Epidermal melanocyte (primary cell): Measurements from ENCODE around the gene RBM44.
A peak's percentile ranks its signal among the peaks of the same experiment; 100 is the strongest.
"Not testable (repeated sequence)": the region's sequence is repeated elsewhere in the genome, so short reads cannot be mapped to it uniquely, and the experiment has no call there.

Experiments
- DNase-seq: peaks from one replicate; pipeline ENCODE4 v3.0.0; 2011; ENCODE audit warnings: low spot score; ENCODE audit not compliant: insufficient read length

Gene RBM44

GRCh38 chr2:237798236-237799059 lies at the start of gene RBM44:
TSS of gene RBM44 (plus strand) at chr2:237798779. CDS start at chr2:237813610, 14,831 bp downstream.
- no peak for DNase-seq

GRCh38 chr2:237749002-237749401 lies 49.6 kb upstream of the RBM44 start:
- DNase-seq, result no peak

GRCh38 chr2:237749961-237750360 lies 48.6 kb upstream of the RBM44 start:
- DNase-seq, result no peak

GRCh38 chr2:237750441-237750840 lies 48.1 kb upstream of the RBM44 start:
- DNase-seq, result not testable (repeated sequence)

- no peak for DNase-seq
These were observed 45.8 kb upstream of the RBM44 start for GRCh38 chr2:237752761-237753165.

- no peak for DNase-seq
These were observed 44.4 kb upstream of the RBM44 start for GRCh38 chr2:237754182-237754581.

- no peak for DNase-seq
These were observed 43.8 kb upstream of the RBM44 start for GRCh38 chr2:237754626-237755248.

- DNase-seq, result no peak
These were observed 41.0 kb upstream of the RBM44 start for GRCh38 chr2:237757616-237758015.

- DNase-seq, result no peak
These were observed 40.4 kb upstream of the RBM44 start for GRCh38 chr2:237758185-237758584.

- DNase-seq, result no peak
These were observed 39.4 kb upstream of the RBM44 start for GRCh38 chr2:237759176-237759575.

GRCh38 chr2:237760506-237761502 lies 37.8 kb upstream of the RBM44 start:
- DNase-seq, result no peak

GRCh38 chr2:237762291-237763182 lies 36.0 kb upstream of the RBM44 start:
- not testable (repeated sequence) for DNase-seq

- DNase-seq, result no peak
These were observed 34.8 kb upstream of the RBM44 start for GRCh38 chr2:237763812-237764211.

- DNase-seq, result not testable (repeated sequence)
These were observed 33.5 kb upstream of the RBM44 start for GRCh38 chr2:237765122-237765521.

- DNase-seq, result no peak
These were observed 32.7 kb upstream of the RBM44 start for GRCh38 chr2:237765875-237766274.

- no peak for DNase-seq
These were observed 32.2 kb upstream of the RBM44 start for GRCh38 chr2:237766340-237766739.

- no peak for DNase-seq
These were observed 26.1 kb upstream of the RBM44 start for GRCh38 chr2:237772513-237772912.

GRCh38 chr2:237773826-237774225 lies 24.8 kb upstream of the RBM44 start:
- DNase-seq, result no peak

GRCh38 chr2:237774811-237775553 lies 23.6 kb upstream of the RBM44 start:
- DNase-seq, result peak; percentile 21

- no peak for DNase-seq
These were observed 19.1 kb upstream of the RBM44 start for GRCh38 chr2:237779521-237779920.
